GM19452 (cell line): Measurements from ENCODE around the gene PIGW.

Experiments
- ATAC-seq: cut with Tn5 transposase; IDR thresholded peaks from one replicate; pipeline ENCODE4 v1.9.1; 2021; ENCODE audit not compliant: unreplicated experiment

Gene PIGW

GRCh38 chr17:36545077-36545464 is 10.3 kb downstream of the PIGW start:
- no peak for ATAC-seq

DNA sequence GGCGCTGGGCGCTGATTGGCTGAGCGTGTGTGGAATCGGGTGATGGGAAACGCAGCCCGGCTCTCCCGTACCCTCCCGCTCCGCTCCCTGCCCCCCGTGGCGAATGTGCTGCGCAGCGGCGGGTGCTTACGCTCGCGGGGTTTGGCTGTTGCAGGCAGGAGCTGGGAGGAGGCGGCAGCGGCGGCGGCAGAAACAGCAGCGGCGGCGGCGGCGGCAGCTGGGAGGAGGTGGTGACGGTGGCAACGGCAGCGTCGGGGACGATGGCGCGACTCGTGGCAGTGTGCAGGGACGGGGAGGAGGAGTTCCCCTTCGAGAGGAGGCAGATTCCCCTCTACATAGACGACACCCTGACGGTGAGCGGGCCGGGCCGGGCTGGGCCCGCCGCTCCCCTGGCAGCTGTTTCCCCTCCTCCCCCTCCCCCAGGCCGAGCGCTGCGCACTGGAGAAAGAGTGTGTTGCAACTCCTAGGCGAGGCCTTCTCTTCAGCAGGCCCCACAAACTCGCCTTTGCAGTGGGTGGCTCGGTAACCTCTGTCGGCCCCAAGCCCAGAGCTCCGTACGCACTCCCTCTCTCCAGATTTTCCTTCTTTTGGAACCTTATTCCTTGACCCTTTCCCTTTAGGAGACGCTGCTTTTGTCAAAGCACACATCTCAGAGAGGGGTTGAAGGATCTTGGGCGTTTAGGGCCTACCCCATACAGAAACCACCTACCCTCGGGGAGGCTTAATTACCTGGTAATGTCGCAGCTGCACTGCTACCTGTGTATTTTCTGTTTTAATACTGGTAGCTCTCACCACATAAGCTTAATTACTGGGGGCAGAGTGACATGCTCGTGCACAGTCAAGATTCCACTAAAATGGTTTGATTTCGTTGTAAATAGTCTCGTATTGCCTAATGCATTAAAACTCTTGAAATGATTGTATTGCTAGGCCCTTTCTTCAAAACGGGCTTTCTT is 11.0 kb downstream of the PIGW start:
- peak; percentile 65 for ATAC-seq

GRCh38 chr17:36546418-36547093 is 11.8 kb downstream of the PIGW start:
- ATAC-seq = no peak

DNA sequence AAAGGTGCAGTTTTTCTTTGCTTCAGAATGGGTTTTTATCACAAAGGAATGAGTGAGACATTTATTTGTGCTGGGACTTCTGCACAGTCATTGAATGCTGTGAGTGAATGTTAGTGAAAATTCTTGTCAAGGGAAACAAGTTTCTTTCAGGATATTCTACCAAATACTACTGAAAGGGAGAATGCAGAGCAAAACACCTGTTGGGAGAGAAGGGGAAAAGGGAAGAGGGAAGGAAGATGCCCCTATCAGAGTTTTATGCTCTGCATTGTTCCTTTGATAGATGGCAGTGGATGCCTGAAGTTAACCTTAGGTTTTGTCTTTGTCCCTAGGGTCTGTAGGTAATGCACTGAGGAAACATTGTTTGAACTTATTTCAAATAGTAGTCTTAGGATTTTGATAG is 13.0 kb downstream of the PIGW start:
- no peak for ATAC-seq

DNA sequence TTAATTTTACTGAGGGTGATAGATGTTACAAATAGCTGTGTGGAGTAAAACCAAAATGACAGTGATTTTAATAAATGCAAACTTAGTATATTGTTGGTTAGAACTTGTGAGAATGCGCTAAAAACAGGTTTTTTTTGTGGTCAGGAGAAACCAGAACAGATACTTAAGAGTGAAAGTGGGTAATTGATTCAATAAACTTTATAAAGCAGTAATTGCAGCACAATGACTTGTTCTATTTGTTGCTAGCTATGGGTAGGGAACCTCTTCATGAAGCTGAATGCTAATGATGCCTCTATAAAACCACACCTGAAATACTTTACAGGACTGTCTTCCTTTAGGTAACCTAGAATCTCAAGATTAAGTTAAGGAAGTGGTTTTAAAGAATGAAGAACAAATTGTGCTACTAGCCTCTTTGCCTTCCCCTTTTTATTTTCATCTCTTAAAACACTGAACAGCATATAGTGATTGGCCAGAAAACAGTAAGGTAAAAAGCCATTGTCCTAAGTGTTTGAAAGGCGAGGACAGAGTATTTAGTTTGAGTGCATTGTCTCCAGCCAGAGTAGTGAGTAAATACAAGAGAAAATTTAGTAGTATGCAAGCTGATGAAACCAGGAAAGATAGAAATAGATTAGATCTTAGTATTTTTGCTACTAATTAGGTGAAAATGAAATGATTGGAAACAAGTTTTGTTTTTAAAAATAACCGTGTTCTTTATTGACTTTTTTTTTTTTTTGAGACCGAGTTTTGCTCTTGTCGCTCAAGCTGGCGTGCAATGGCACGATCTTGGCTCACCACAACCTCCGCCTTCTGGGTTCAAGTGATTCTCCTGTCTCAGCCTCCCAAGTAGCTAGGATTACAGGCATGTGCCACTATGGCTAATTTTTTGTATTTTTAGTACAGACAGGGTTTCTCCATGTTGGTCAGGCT is 16.0 kb downstream of the PIGW start:
- ATAC-seq = no peak

GRCh38 chr17:36553459-36553858 is 18.7 kb downstream of the PIGW start:
- no peak for ATAC-seq

DNA sequence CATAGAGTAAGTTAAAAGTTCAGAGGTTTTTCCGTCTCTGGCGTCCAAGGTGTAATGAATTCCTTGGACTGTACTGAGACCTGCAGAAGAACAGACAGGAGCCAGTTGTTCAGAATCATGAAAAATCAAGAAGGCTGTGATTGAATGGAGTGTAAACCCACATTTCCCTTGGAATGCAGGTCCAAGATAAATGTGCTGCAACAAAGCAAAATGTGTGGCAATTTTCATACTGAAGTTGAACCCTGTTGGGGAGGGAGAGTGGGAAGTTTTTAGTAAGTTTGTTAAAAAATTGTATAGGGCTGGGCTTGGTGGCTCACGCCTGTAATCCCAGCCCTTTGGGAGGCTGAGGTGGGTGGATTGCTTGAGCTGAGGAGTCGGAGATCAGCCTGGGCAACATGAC is 31.3 kb downstream of the PIGW start:
- ATAC-seq = no peak

DNA sequence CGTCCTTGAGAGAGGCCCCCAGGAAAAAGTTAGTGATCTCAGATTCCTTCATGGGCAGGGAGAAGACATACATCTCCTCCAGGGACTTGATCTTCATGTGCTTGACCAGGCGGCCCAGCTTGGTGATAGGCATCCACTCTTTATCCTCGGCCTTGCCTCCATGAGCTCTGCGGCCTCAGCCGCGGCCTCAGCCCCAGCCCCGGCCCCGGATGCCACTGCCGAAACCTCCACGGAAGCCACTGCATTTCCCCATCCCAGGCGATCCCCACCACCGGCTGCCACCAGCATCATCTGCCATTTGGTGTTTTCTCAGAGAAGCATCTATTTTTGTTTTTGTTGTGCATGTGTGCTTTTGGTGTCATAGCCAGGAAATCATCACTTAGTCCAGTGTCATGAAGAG is 40.2 kb downstream of the PIGW start:
- no peak for ATAC-seq

GRCh38 chr17:36576793-36577192 is 42.0 kb downstream of the PIGW start:
- ATAC-seq = no peak

DNA sequence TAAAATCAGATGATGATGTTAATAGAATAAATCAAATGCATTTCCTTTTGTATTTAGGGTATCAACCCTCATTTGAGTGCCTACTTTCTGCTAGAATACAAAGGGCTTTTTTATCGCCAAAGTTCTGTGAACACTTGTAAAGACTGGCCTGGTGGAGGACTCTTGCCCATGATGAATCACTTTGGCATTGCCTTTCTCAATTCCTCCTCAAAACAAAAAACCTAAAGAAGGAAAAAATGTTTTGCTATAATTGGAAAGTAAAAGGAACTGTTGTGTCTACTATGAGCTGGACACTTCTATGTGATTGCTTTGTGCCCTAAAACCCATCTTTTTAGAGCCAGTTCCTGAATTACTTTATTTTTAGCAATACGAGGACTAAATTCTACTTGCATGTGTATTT is 43.9 kb downstream of the PIGW start:
- ATAC-seq = no peak

- ATAC-seq = no peak
Measured at GRCh38 chr17:36583787-36584186, 49.0 kb downstream of the PIGW start.

- ATAC-seq = no peak
Measured at GRCh38 chr17:36586138-36586537, 51.4 kb downstream of the PIGW start.
